Neural cell (in vitro differentiated cells): ENCODE results near the gene PRKG1. TPM values are rescaled to one million over a fixed set of nuclear protein-coding genes. Genes with fewer than 3 reads are reported as not detected.

Experiments
- H2AFZ ChIP-seq: fragments of 200-600, 300-800 bp; sonication (generic), shearing (Covaris generic); 2 replicates; pipeline ENCODE4 v1.6.0; 2014; ENCODE audit warnings: low read depth, mild to moderate bottlenecking, antibody characterized with exemption, low read length, moderate library complexity
- H3F3A ChIP-seq: fragments of 200-600 bp; shearing (Covaris generic); 2 replicates; pipeline ENCODE4 v1.6.1; 2016; ENCODE audit warnings: mild to moderate bottlenecking, moderate library complexity, mixed read lengths, antibody characterized with exemption, low read length; ENCODE audit not compliant: insufficient read depth, poor library complexity, severe bottlenecking
- H3K27ac ChIP-seq: fragments of 200-600, 300-800 bp; sonication (generic), shearing (Covaris generic); 2 replicates; pipeline ENCODE4 v1.5.1; 2014; ENCODE audit warnings: mild to moderate bottlenecking, low read length, moderate library complexity
- H3K27me3 ChIP-seq: fragments of 300-800, 200-600 bp; sonication (generic), shearing (Covaris generic); 2 replicates; pipeline ENCODE4 v1.6.0; 2014; ENCODE audit warnings: mild to moderate bottlenecking, low read depth, low read length, moderate library complexity; ENCODE audit not compliant: insufficient read depth
- H3K36me3 ChIP-seq: fragments of 300-800, 200-600 bp; sonication (generic), shearing (Covaris generic); 2 replicates; pipeline ENCODE4 v1.5.1; 2014; ENCODE audit warnings: mild to moderate bottlenecking, antibody characterized with exemption, low read length, moderate library complexity; ENCODE audit not compliant: insufficient read depth
- H3K4me2 ChIP-seq: fragments of 300-800, 200-600 bp; sonication (generic), shearing (Covaris generic); 2 replicates; pipeline ENCODE4 v1.6.0; 2014; ENCODE audit warnings: mild to moderate bottlenecking, low read length
- H3K4me3 ChIP-seq: fragments of 300-800, 200-600 bp; sonication (generic), shearing (Covaris generic); 2 replicates; pipeline ENCODE4 v1.5.1; 2014; ENCODE audit warnings: mild to moderate bottlenecking, low read length, moderate library complexity
- H3K79me2 ChIP-seq: fragments of 200-600 bp; shearing (Covaris generic); replicated peaks from 2 replicates; pipeline ENCODE4 v1.6.0; 2014; ENCODE audit warnings: mild to moderate bottlenecking, low read length, moderate library complexity; ENCODE audit not compliant: insufficient read depth
- H3K9ac ChIP-seq: fragments of 300-800, 200-600 bp; sonication (generic), shearing (Covaris generic); 2 replicates; pipeline ENCODE4 v1.6.1; 2016; ENCODE audit warnings: mild to moderate bottlenecking, low read length, mixed read lengths
- H3K9me2 ChIP-seq: fragments of 200-600 bp; shearing (Covaris generic); 2 replicates; pipeline ENCODE4 v1.6.1; 2016; ENCODE audit warnings: mild to moderate bottlenecking, low read length, mixed read lengths; ENCODE audit not compliant: insufficient read depth
- H3K9me3 ChIP-seq: fragments of 200-600, 300-800 bp; sonication (generic), shearing (Covaris generic); 2 replicates; pipeline ENCODE4 v1.6.1; 2016; ENCODE audit warnings: mild to moderate bottlenecking, mixed run types, low read length, moderate library complexity, mixed read lengths
- H4K20me1 ChIP-seq: fragments of 200-600 bp; shearing (Covaris generic); 2 replicates; pipeline ENCODE4 v1.6.1; 2016; ENCODE audit warnings: mild to moderate bottlenecking, mixed run types; ENCODE audit not compliant: insufficient read depth
- CTCF ChIP-seq: fragments of 450-650 bp; IDR thresholded peaks from 2 replicates; pipeline ENCODE4 v1.5.1; 2014; ENCODE audit warnings: antibody characterized with exemption, mild to moderate bottlenecking, moderate library complexity; ENCODE audit not compliant: poor library complexity, severe bottlenecking
- EP300 ChIP-seq: fragments of 450-650 bp; conservative IDR thresholded peaks from 2 replicates; pipeline ENCODE4 v1.6.1; 2014; ENCODE audit warnings: antibody characterized with exemption, mild to moderate bottlenecking, moderate library complexity; ENCODE audit not compliant: poor library complexity, severe bottlenecking
- EZH2 ChIP-seq: fragments of 200-600, 300-800 bp; shearing (Covaris generic), sonication (generic); IDR thresholded peaks from 2 replicates; pipeline ENCODE4 v1.6.1; 2014; ENCODE audit warnings: antibody characterized with exemption, low read length, borderline replicate concordance, mild to moderate bottlenecking; ENCODE audit not compliant: insufficient read depth, poor library complexity, severe bottlenecking
- MXI1 ChIP-seq: fragments of 450-650 bp; conservative IDR thresholded peaks from 2 replicates; pipeline ENCODE4 v1.6.1; 2014; ENCODE audit warnings: antibody characterized with exemption, mild to moderate bottlenecking; ENCODE audit not compliant: poor library complexity, severe bottlenecking
- POLR2AphosphoS5 ChIP-seq: IDR thresholded peaks from 2 replicates; pipeline ENCODE4 v1.6.1; 2012
- RAD21 ChIP-seq: fragments of 450-650 bp; conservative IDR thresholded peaks from 2 replicates; pipeline ENCODE4 v1.6.1; 2014; ENCODE audit warnings: antibody characterized with exemption, mild to moderate bottlenecking, moderate library complexity
- REST ChIP-seq: IDR thresholded peaks from 2 replicates; pipeline ENCODE4 v1.6.1; 2012; ENCODE audit warnings: borderline replicate concordance
- SMC3 ChIP-seq: fragments of 450-650 bp; conservative IDR thresholded peaks from 2 replicates; pipeline ENCODE4 v1.6.1; 2014; ENCODE audit warnings: antibody characterized with exemption, mild to moderate bottlenecking, moderate library complexity; ENCODE audit not compliant: poor library complexity
- TAF1 ChIP-seq: IDR thresholded peaks from 2 replicates; pipeline ENCODE4 v1.6.1; 2012; ENCODE audit warnings: low read depth
- polyA plus RNA-seq: library from polyadenylated mRNA; depleted of rRNA; stranded (reverse); fragments of >200 nt; gene quantifications from 2 replicates; pipeline ENCODE4 v1.2.3, GENCODE V29; 2014

The PRKG1 gene
- polyA plus RNA-seq, 1 donor from 2014 or later: 2.2 TPM

- Histone ChIP-seq H4K20me1 (no peaks in the 10 kb centered on the region), H3K9ac (no peak overlapping the region), H3F3A (no peaks in the 10 kb centered on the region), H3K36me3 (no peaks in the 10 kb centered on the region), H3K27ac (no peak overlapping the region), H3K79me2 (no peaks in the 10 kb centered on the region), H3K9me3 (no peaks in the 10 kb centered on the region), H3K4me2 (no peak overlapping the region), H2AFZ (no peak overlapping the region), H3K27me3 (no peaks in the 10 kb centered on the region), H3K4me3 (no peak overlapping the region), H3K9me2 (no peaks in the 10 kb centered on the region)
- no peak for TF ChIP-seq REST
- no peak for TF ChIP-seq EP300
- no peak for TF ChIP-seq CTCF
- TF ChIP-seq RAD21: no peak
- TF ChIP-seq MXI1: no peak
- TF ChIP-seq SMC3: no peak
- TF ChIP-seq EZH2: no peak
- no peak for TF ChIP-seq POLR2AphosphoS5
Measured at GRCh38 chr10:52053497-52053896, 979.2 kb downstream of the PRKG1 start.

GRCh38 chr10:52056291-52056690, 982.0 kb downstream of the PRKG1 start:
- H3K36me3 ChIP-seq: no peaks in the 10 kb centered on the region
- no peak overlapping the region for H3K4me3 ChIP-seq
- no peak overlapping the region for H3K9ac ChIP-seq
- H3K79me2 ChIP-seq: no peaks in the 10 kb centered on the region
- no peaks in the 10 kb centered on the region for H3K9me3 ChIP-seq
- H3K27ac ChIP-seq: no peak overlapping the region
- no peak for TF ChIP-seq TAF1
- H3K9me2 ChIP-seq: no peaks in the 10 kb centered on the region
- H3F3A ChIP-seq: no peaks in the 10 kb centered on the region
- no peak overlapping the region for H2AFZ ChIP-seq
- H4K20me1 ChIP-seq: no peaks in the 10 kb centered on the region
- no peak overlapping the region for H3K4me2 ChIP-seq
- no peaks in the 10 kb centered on the region for H3K27me3 ChIP-seq

GRCh38 chr10:52059089-52059488, 984.8 kb downstream of the PRKG1 start:
- Histone ChIP-seq H3K9me2 (no peaks in the 10 kb centered on the region), H3K36me3 (no peaks in the 10 kb centered on the region), H4K20me1 (no peaks in the 10 kb centered on the region), H2AFZ (no peak overlapping the region), H3K9ac (no peak overlapping the region), H3K27ac (no peak overlapping the region), H3K79me2 (no peaks in the 10 kb centered on the region), H3K4me3 (no peak overlapping the region), H3F3A (no peaks in the 10 kb centered on the region), H3K9me3 (no peaks in the 10 kb centered on the region), H3K27me3 (no peaks in the 10 kb centered on the region), H3K4me2 (no peak overlapping the region)
- TF ChIP-seq EZH2 (no peak), CTCF (no peak), MXI1 (no peak), TAF1 (no peak), REST (no peak), RAD21 (no peak), EP300 (no peak), POLR2AphosphoS5 (no peak), SMC3 (no peak)
